WTC11 (cell line): ENCODE measurements around the gene LSM12. TPM values are rescaled to one million over a fixed set of nuclear protein-coding genes. Genes with fewer than 3 reads are reported as not detected.

ENCODE experiments used
- ATAC-seq: fragments of 200-7000 bp; cut with Tn5 transposase; 2 replicates; pipeline ENCODE4 v1.10.0; 2021; ENCODE audit warnings: mild to moderate bottlenecking, moderate library complexity
- CTCF ChIA-PET: fragments of 300-600 bp; sonication (Branson Sonifier 250); formaldehyde crosslinking; loops from one replicate; lab custom pipeline; 2021; ENCODE audit warnings: antibody characterized with exemption; lab: Charles Lee
- POLR2A ChIA-PET: fragments of 350-600 bp; sonication (Branson Sonifier 250); formaldehyde crosslinking; loops from one replicate; lab custom pipeline; 2021; ENCODE audit warnings: antibody characterized with exemption; lab: Charles Lee
- DNase-seq: peaks from one replicate; pipeline ENCODE4 v3.0.0; 2021; ENCODE audit warnings: low spot score
- H3K27ac Mint-ChIP-seq: 2 replicates; pipeline ENCODE4 v1.8.0; 2021; ENCODE audit warnings: mixed read lengths
- H3K27me3 Mint-ChIP-seq: 2 replicates; pipeline ENCODE4 v1.8.0; 2021; ENCODE audit warnings: low read depth, mild to moderate bottlenecking, moderate library complexity, mixed read lengths
- H3K36me3 Mint-ChIP-seq: 2 replicates; pipeline ENCODE4 v1.8.0; 2021; ENCODE audit warnings: mixed read lengths
- H3K4me1 Mint-ChIP-seq: 2 replicates; pipeline ENCODE4 v1.8.0; 2022; ENCODE audit warnings: mixed read lengths
- H3K4me3 Mint-ChIP-seq: 2 replicates; pipeline ENCODE4 v1.8.0; 2021; ENCODE audit warnings: mild to moderate bottlenecking, moderate library complexity, mixed read lengths
- H3K9me3 Mint-ChIP-seq: 2 replicates; pipeline ENCODE4 v1.8.0; 2021; ENCODE audit warnings: mixed read lengths
- ATF6 ChIP-seq: sonication (generic); formaldehyde crosslinking; IDR thresholded peaks from 2 replicates; pipeline ENCODE4 v1.8.1; 2023; ENCODE audit warnings: mild to moderate bottlenecking, missing genetic modification reagents
- CREB1 ChIP-seq: sonication (generic); formaldehyde crosslinking; IDR thresholded peaks from 2 replicates; pipeline ENCODE4 v1.8.0; 2023; ENCODE audit warnings: mild to moderate bottlenecking, missing genetic modification reagents
- CTCF ChIP-seq: fragments of 200-600 bp; IDR thresholded peaks from 2 replicates; pipeline ENCODE4 v1.8.0; 2022; ENCODE audit warnings: antibody characterized with exemption
- ERG ChIP-seq: fragments of 250-450 bp; sonication (Bioruptor Pico); IDR thresholded peaks from 2 replicates; pipeline ENCODE4 v1.8.0; 2021; ENCODE audit warnings: mild to moderate bottlenecking
- ESRRA ChIP-seq: sonication (generic); formaldehyde crosslinking; IDR thresholded peaks from 2 replicates; pipeline ENCODE4 v1.8.1; 2022; ENCODE audit warnings: mild to moderate bottlenecking, missing genetic modification reagents, borderline replicate concordance
- FOXJ3 ChIP-seq: sonication (generic); formaldehyde crosslinking; IDR thresholded peaks from 2 replicates; pipeline ENCODE4 v1.9.0; 2021; ENCODE audit warnings: missing genetic modification reagents, mild to moderate bottlenecking, borderline replicate concordance
- FOXK1 ChIP-seq: sonication (generic); formaldehyde crosslinking; IDR thresholded peaks from 2 replicates; pipeline ENCODE4 v1.8.0; 2022; ENCODE audit warnings: mild to moderate bottlenecking, moderate library complexity, missing genetic modification reagents
- FOXP1 ChIP-seq: sonication (generic); formaldehyde crosslinking; IDR thresholded peaks from 2 replicates; pipeline ENCODE4 v1.8.0; 2022; ENCODE audit warnings: missing genetic modification reagents, mild to moderate bottlenecking, moderate library complexity, borderline replicate concordance
- GTF2I ChIP-seq: fragments of 250-450 bp; sonication (Bioruptor Pico); conservative IDR thresholded peaks from 2 replicates; pipeline ENCODE4 v1.4.0; 2021; ENCODE audit warnings: mild to moderate bottlenecking
- IRF2 ChIP-seq: sonication (generic); formaldehyde crosslinking; IDR thresholded peaks from 2 replicates; pipeline ENCODE4 v1.8.0; 2022; ENCODE audit warnings: low read depth, missing genetic modification reagents, borderline replicate concordance
- MXD4 ChIP-seq: fragments of 250-450 bp; sonication (Bioruptor Pico); IDR thresholded peaks from 2 replicates; pipeline ENCODE4 v1.8.0; 2021; ENCODE audit warnings: mild to moderate bottlenecking, moderate library complexity, borderline replicate concordance
- PRRX2 ChIP-seq: fragments of 250-450 bp; sonication (Bioruptor Pico); IDR thresholded peaks from 2 replicates; pipeline ENCODE4 v1.8.0; 2021; ENCODE audit warnings: mild to moderate bottlenecking
- RORB ChIP-seq: fragments of 250-450 bp; sonication (Bioruptor Pico); IDR thresholded peaks from 2 replicates; pipeline ENCODE4 v1.9.0; 2021; ENCODE audit warnings: mild to moderate bottlenecking
- SP1 ChIP-seq: sonication (generic); formaldehyde crosslinking; conservative IDR thresholded peaks from 2 replicates; pipeline ENCODE4 v1.8.1; 2022; ENCODE audit warnings: missing genetic modification reagents
- TEAD4 ChIP-seq: sonication (generic); formaldehyde crosslinking; IDR thresholded peaks from 2 replicates; pipeline ENCODE4 v1.8.0; 2022; ENCODE audit warnings: mild to moderate bottlenecking, missing genetic modification reagents
- ZNF416 ChIP-seq: fragments of 250-450 bp; sonication (Bioruptor Pico); IDR thresholded peaks from 2 replicates; pipeline ENCODE4 v1.9.0; 2021; ENCODE audit warnings: mild to moderate bottlenecking, inconsistent platforms
- ZNF671 ChIP-seq: fragments of 250-450 bp; sonication (Bioruptor Pico); IDR thresholded peaks from 2 replicates; pipeline ENCODE4 v1.8.0; 2021; ENCODE audit warnings: mild to moderate bottlenecking
- total RNA-seq: library from RNA; stranded (reverse); gene quantifications from 3 replicates; pipeline ENCODE4 v1.2.3, GENCODE V29; 2021
- TF ChIP-seq, protein P1 (sequence below): sonication (generic); formaldehyde crosslinking; IDR thresholded peaks from 2 replicates; pipeline ENCODE4 v1.8.0; 2022; ENCODE audit warnings: mild to moderate bottlenecking, missing genetic modification reagents
- TF ChIP-seq, protein P2 (sequence below): fragments of 250-450 bp; sonication (Bioruptor Pico); IDR thresholded peaks from 2 replicates; pipeline ENCODE4 v2.1.2; 2022; ENCODE audit warnings: mild to moderate bottlenecking, moderate library complexity
- TF ChIP-seq, protein P3 (sequence below): sonication (generic); formaldehyde crosslinking; IDR thresholded peaks from 2 replicates; pipeline ENCODE4 v1.8.1; 2022; ENCODE audit warnings: low read depth, missing genetic modification reagents, borderline replicate concordance
- TF ChIP-seq, protein P4 (sequence below): sonication (generic); formaldehyde crosslinking; IDR thresholded peaks from 2 replicates; pipeline ENCODE4 v1.8.0; 2023; ENCODE audit warnings: mild to moderate bottlenecking, missing genetic modification reagents

Gene LSM12
- total RNA-seq, 1 experiment from 2014 or later = 102 TPM

GRCh38 chr17:44069974-44070454 is 3.5 kb upstream of the LSM12 start (continued):
- TF ChIP-seq, protein P1, sequence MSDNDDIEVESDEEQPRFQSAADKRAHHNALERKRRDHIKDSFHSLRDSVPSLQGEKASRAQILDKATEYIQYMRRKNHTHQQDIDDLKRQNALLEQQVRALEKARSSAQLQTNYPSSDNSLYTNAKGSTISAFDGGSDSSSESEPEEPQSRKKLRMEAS = no peak
- no peak for TF ChIP-seq CREB1
- TF ChIP-seq, protein P2, sequence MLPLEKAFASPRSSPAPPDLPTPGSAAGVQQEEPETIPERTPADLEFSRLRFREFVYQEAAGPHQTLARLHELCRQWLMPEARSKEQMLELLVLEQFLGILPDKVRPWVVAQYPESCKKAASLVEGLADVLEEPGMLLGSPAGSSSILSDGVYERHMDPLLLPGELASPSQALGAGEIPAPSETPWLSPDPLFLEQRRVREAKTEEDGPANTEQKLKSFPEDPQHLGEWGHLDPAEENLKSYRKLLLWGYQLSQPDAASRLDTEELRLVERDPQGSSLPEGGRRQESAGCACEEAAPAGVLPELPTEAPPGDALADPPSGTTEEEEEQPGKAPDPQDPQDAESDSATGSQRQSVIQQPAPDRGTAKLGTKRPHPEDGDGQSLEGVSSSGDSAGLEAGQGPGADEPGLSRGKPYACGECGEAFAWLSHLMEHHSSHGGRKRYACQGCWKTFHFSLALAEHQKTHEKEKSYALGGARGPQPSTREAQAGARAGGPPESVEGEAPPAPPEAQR = no peak
- TF ChIP-seq RORB (CRISPR knock-in tag) = no peak
- TF ChIP-seq TEAD4 (CRISPR knock-in tag) = no peak
- TF ChIP-seq SP1 = no peak

- ChIA-PET POLR2A (interaction anchor here (1.1 kb wide), 1 partner anchor 33 kb away, joined by 4 read pairs; no protein-coding TSS in a partner anchor), CTCF (no interaction called here)
- no peaks in the 10 kb centered on the region for H3K9me3 Mint-ChIP-seq
- H3K4me3 Mint-ChIP-seq = peak overlapping the region; percentile 4; the same call in 1 of the 2 replicates
- TF ChIP-seq ATF6 (CRISPR knock-in tag) (no peak), IRF2 (CRISPR knock-in tag) (no peak), CTCF (no peak), FOXJ3 (CRISPR knock-in tag) (no peak), PRRX2 (no peak), FOXP1 (CRISPR knock-in tag) (no peak), MXD4 (CRISPR knock-in tag) (no peak), ERG (CRISPR knock-in tag) (no peak), ZNF416 (no peak)
- TF ChIP-seq, protein P3, sequence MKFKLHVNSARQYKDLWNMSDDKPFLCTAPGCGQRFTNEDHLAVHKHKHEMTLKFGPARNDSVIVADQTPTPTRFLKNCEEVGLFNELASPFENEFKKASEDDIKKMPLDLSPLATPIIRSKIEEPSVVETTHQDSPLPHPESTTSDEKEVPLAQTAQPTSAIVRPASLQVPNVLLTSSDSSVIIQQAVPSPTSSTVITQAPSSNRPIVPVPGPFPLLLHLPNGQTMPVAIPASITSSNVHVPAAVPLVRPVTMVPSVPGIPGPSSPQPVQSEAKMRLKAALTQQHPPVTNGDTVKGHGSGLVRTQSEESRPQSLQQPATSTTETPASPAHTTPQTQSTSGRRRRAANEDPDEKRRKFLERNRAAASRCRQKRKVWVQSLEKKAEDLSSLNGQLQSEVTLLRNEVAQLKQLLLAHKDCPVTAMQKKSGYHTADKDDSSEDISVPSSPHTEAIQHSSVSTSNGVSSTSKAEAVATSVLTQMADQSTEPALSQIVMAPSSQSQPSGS = no peak
- no peak for DNase-seq
- H3K36me3 Mint-ChIP-seq = peaks cover 20% of the 10 kb centered on the region
- peak overlapping the region; percentile 99 for H3K27ac Mint-ChIP-seq
- peaks cover 45% of the 10 kb centered on the region for H3K4me1 Mint-ChIP-seq
- H3K27me3 Mint-ChIP-seq = no peaks in the 10 kb centered on the region
- ATAC-seq = no peak
These were observed 1.1 kb upstream of the LSM12 start for GRCh38 chr17:44067545-44067940.

DNA sequence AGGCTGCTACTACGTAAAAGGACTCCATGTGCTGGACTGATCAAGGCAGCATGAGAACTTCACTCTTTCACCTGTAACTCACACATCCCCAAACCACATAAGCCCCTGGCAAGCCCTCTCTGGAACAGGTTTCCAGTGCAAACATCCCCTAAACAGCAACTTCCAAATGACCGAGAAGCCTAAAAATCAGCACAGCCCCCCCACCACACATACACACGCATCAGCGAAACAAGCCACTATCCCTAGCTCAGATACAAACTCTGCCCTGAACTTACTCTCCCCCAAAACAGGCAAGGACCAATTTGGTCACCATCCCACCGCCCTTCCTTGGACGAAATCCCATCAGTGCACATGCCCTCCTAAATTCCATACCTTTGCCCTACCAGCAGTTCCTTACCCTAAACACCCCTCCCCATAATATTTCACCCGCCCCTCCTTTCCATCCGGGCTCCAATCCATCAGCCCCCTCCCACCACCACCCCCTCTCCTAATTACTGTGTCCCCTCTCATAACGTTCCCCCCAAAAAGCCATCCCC is 735 bp downstream of the LSM12 start:
- H3K27ac Mint-ChIP-seq = peak overlapping the region; percentile 98
- DNase-seq (no peak), ATAC-seq (no peak)
- ChIA-PET POLR2A (interaction anchor here (1.5 kb wide), 1 partner anchor 58 kb away, joined by 9 read pairs; the partner anchor contains the start of gene HDAC5), CTCF (interaction anchor here (1.0 to 3.6 kb wide), 3 partner anchors 30 to 187 kb away, joined by 4 to 11 read pairs (median 4); no protein-coding TSS in a partner anchor)
- peaks cover 31% of the 10 kb centered on the region for H3K36me3 Mint-ChIP-seq
- H3K27me3 Mint-ChIP-seq = no peaks in the 10 kb centered on the region
- peaks cover 40% of the 10 kb centered on the region for H3K4me1 Mint-ChIP-seq
- TF ChIP-seq, protein P4, sequence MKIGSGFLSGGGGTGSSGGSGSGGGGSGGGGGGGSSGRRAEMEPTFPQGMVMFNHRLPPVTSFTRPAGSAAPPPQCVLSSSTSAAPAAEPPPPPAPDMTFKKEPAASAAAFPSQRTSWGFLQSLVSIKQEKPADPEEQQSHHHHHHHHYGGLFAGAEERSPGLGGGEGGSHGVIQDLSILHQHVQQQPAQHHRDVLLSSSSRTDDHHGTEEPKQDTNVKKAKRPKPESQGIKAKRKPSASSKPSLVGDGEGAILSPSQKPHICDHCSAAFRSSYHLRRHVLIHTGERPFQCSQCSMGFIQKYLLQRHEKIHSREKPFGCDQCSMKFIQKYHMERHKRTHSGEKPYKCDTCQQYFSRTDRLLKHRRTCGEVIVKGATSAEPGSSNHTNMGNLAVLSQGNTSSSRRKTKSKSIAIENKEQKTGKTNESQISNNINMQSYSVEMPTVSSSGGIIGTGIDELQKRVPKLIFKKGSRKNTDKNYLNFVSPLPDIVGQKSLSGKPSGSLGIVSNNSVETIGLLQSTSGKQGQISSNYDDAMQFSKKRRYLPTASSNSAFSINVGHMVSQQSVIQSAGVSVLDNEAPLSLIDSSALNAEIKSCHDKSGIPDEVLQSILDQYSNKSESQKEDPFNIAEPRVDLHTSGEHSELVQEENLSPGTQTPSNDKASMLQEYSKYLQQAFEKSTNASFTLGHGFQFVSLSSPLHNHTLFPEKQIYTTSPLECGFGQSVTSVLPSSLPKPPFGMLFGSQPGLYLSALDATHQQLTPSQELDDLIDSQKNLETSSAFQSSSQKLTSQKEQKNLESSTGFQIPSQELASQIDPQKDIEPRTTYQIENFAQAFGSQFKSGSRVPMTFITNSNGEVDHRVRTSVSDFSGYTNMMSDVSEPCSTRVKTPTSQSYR (CRISPR knock-in tag) = no peak
- TF ChIP-seq ESRRA (CRISPR knock-in tag) (no peak), GTF2I (CRISPR knock-in tag) (no peak), FOXK1 (CRISPR knock-in tag) (no peak), ZNF671 (CRISPR knock-in tag) (no peak), ZNF416 (no peak)
- H3K4me3 Mint-ChIP-seq = peak overlapping the region; percentile 96
- no peaks in the 10 kb centered on the region for H3K9me3 Mint-ChIP-seq
